T-cell (primary cell): ENCODE measurements around the gene INPP5D. TPM values are rescaled to one million over a fixed set of nuclear protein-coding genes. Genes with fewer than 3 reads are reported as not detected.

Experiments used
- ATAC-seq, 4 experiments: fragments of 200-7000 bp in 3 of 4; fragments of 150-1000 bp in 1 of 4; cut with Tn5 transposase; replicated peaks in 1 of 4; 1 replicate in 3 of 4; 2 replicates in 1 of 4; pipeline ENCODE4 v1.10.0; 2021; ENCODE audit warnings: moderate library complexity in 3 of 4, mild to moderate bottlenecking in 2 of 4, moderate number of reproducible peaks in 1 of 4
- CTCF ChIA-PET, 2 donors: fragments of 300-600 bp; sonication (Branson Sonifier 250); formaldehyde crosslinking; loops; one replicate each; lab custom pipeline; 2022; ENCODE audit warnings: antibody characterized with exemption in 2 of 2; lab: Charles Lee
- POLR2A ChIA-PET, 2 donors: fragments of 300-600 bp; sonication (Branson Sonifier 250); formaldehyde crosslinking; loops; one replicate each; lab custom pipeline; 2022; ENCODE audit warnings: antibody characterized with exemption in 2 of 2; lab: Charles Lee
- DNase-seq, 35 experiments: peaks; one replicate each; pipeline versions ENCODE4 v3.0.0 to v3.0.0-alpha.2; 2013 to 2023
- H3K27ac ChIP-seq: one replicate; pipeline ENCODE4 v1.5.1; 2013; ENCODE audit warnings: low read length
- H3K27me3 ChIP-seq, 2 experiments: replicated peaks in 1 of 2; 1 replicate in 1 of 2; 2 replicates in 1 of 2; pipeline versions ENCODE4 v1.6.1 to v1.7.0; 2013; ENCODE audit warnings: low read length in 1 of 2, mixed read lengths in 1 of 2; ENCODE audit not compliant: control insufficient read depth in 2 of 2, insufficient read depth in 2 of 2; ENCODE audit errors: extremely low read depth in 1 of 2
- H3K36me3 ChIP-seq, 2 donors: 1 replicate in 1 of 2; 2 replicates in 1 of 2; pipeline versions ENCODE4 v1.6.1 to v1.7.0; 2013; ENCODE audit warnings: low read length in 1 of 2; ENCODE audit not compliant: control insufficient read depth in 2 of 2, insufficient read depth in 1 of 2; ENCODE audit errors: extremely low read depth in 1 of 2
- H3K4me1 ChIP-seq, 2 experiments: 1 replicate in 1 of 2; 2 replicates in 1 of 2; pipeline versions ENCODE4 v1.6.1 to v1.7.0; 2013; ENCODE audit warnings: low read length in 2 of 2, mixed read lengths in 1 of 2; ENCODE audit not compliant: insufficient read depth in 2 of 2, control insufficient read depth in 1 of 2; ENCODE audit errors: extremely low read depth in 1 of 2
- H3K4me3 ChIP-seq, 2 donors: 1 replicate in 1 of 2; 2 replicates in 1 of 2; pipeline versions ENCODE4 v1.5.1 to v1.7.0; 2013; ENCODE audit warnings: mild to moderate bottlenecking in 2 of 2, low read length in 1 of 2, moderate library complexity in 1 of 2; ENCODE audit not compliant: control insufficient read depth in 1 of 2; ENCODE audit errors: extremely low read depth in 1 of 2
- H3K9me3 ChIP-seq: 2 replicates; pipeline ENCODE4 v1.7.0; 2013
- H3K27ac Mint-ChIP-seq, 2 donors: one replicate each; pipeline ENCODE4 v1.8.0; 2020 to 2021; ENCODE audit warnings: mild to moderate bottlenecking in 2 of 2, mixed read lengths in 2 of 2
- H3K27me3 Mint-ChIP-seq, 2 donors: one replicate each; pipeline ENCODE4 v1.8.0; 2021 to 2022; ENCODE audit warnings: mixed read lengths in 2 of 2
- H3K36me3 Mint-ChIP-seq: one replicate; pipeline ENCODE4 v1.8.0; 2021; ENCODE audit warnings: mixed read lengths
- H3K4me1 Mint-ChIP-seq, 3 donors: one replicate each; pipeline ENCODE4 v1.8.0; 2020 to 2022; ENCODE audit warnings: mixed read lengths in 3 of 3, mild to moderate bottlenecking in 1 of 3
- H3K4me3 Mint-ChIP-seq, 3 donors: one replicate each; pipeline ENCODE4 v1.8.0; 2020 to 2022; ENCODE audit warnings: mild to moderate bottlenecking in 3 of 3, mixed read lengths in 3 of 3, moderate library complexity in 3 of 3
- H3K9me3 Mint-ChIP-seq, 3 donors: one replicate each; pipeline ENCODE4 v1.8.0; 2020 to 2022; ENCODE audit warnings: mixed read lengths in 3 of 3
- WGBS: methylation state at CpG from one replicate; pipeline ENCODE4 v1.1.5; 2013; ENCODE audit warnings: missing lambda C conversion rate; ENCODE audit not compliant: insufficient coverage; 5-methylcytosine and 5-hydroxymethylcytosine counted together
- total RNA-seq, 35 experiments: library from RNA in 6 of 35; stranded (reverse) in 6 of 35; fragments of 120-200 nt in 1 of 35; gene quantifications; one replicate each; pipeline versions ENCODE4 v1.2.1 to v1.2.4 and lab custom pipeline; 2013 to 2026

Gene INPP5D
- total RNA-seq, 5 donors from 2014 or later (not counting 1 experiment from before 2014, with no cell fraction given), result 108 to 216 (median 135) TPM

- no peaks in the 10 kb centered on the region for H3K27me3 Mint-ChIP-seq
- peaks cover 0 to 5% (median 1%) of the 10 kb centered on the region in 3 donors for H3K4me1 Mint-ChIP-seq
- ChIA-PET CTCF (no interaction called here), POLR2A (no interaction called here)
- Histone ChIP-seq H3K4me3 (no peak overlapping the region), H3K4me1 (no peaks in the 10 kb centered on the region), H3K27ac (no peak overlapping the region), H3K9me3 (no peaks in the 10 kb centered on the region), H3K27me3 (peaks cover 0 to 4% of the 10 kb centered on the region in 2 experiments), H3K36me3 (no peaks in the 10 kb centered on the region)
- 89% methylated on average over 18 of the region's 27 CpGs for WGBS
- H3K36me3 Mint-ChIP-seq, result no peaks in the 10 kb centered on the region
- ATAC-seq (no peak), DNase-seq (no peak)
- H3K4me3 Mint-ChIP-seq, result no peak overlapping the region
- H3K9me3 Mint-ChIP-seq, result no peaks in the 10 kb centered on the region
- H3K27ac Mint-ChIP-seq, result no peak overlapping the region
Observed at GRCh38 chr2:233031556-233032500, 28.3 kb upstream of the INPP5D start.

GRCh38 chr2:233032551-233033320 lies 27.4 kb upstream of the INPP5D start, which contains the start of gene NEU2:
NEU2 (plus strand) TSS chr2:233032672; CDS start chr2:233032672, 0 bp downstream.
- Mint-ChIP-seq H3K27ac (no peak within 1 kb of the TSS), H3K36me3 (no peaks in the 10 kb centered on the region), H3K27me3 (no peaks in the 10 kb centered on the region), H3K9me3 (no peaks in the 10 kb centered on the region), H3K4me3 (no peak within 1 kb of the TSS), H3K4me1 (peaks cover 0 to 5% (median 1%) of the 10 kb centered on the region in 3 donors)
- POLR2A ChIA-PET, result no interaction called here
- Histone ChIP-seq H3K27me3 (peaks cover 0 to 4% of the 10 kb centered on the region in 2 experiments), H3K27ac (no peak within 1 kb of the TSS), H3K36me3 (no peaks in the 10 kb centered on the region), H3K4me3 (no peak within 1 kb of the TSS), H3K9me3 (no peaks in the 10 kb centered on the region), H3K4me1 (no peaks in the 10 kb centered on the region)
- 92% methylated on average over 11 of the region's 13 CpGs for WGBS
- CTCF ChIA-PET, result no interaction called here
- no peak for ATAC-seq
- DNase-seq, result no peak

- Histone ChIP-seq H3K4me3 (no peak overlapping the region), H3K27me3 (peaks cover 0 to 4% of the 10 kb centered on the region in 2 experiments), H3K4me1 (no peaks in the 10 kb centered on the region), H3K36me3 (no peaks in the 10 kb centered on the region), H3K9me3 (no peaks in the 10 kb centered on the region), H3K27ac (no peak overlapping the region)
- no peak overlapping the region for H3K4me3 Mint-ChIP-seq
- H3K9me3 Mint-ChIP-seq, result no peaks in the 10 kb centered on the region
- no peaks in the 10 kb centered on the region for H3K27me3 Mint-ChIP-seq
- ChIA-PET CTCF (no interaction called here), POLR2A (no interaction called here)
- whole genome bisulfite sequencing, result 58% methylated on average over 6 of the region's 9 CpGs
- peaks cover 0 to 5% (median 1%) of the 10 kb centered on the region in 3 donors for H3K4me1 Mint-ChIP-seq
- H3K36me3 Mint-ChIP-seq, result no peaks in the 10 kb centered on the region
- ATAC-seq (no peak), DNase-seq (no peak)
- H3K27ac Mint-ChIP-seq, result no peak overlapping the region
Observed at GRCh38 chr2:233033672-233034071, 26.5 kb upstream of the INPP5D start.

- DNase-seq (no peak), ATAC-seq (no peak)
- no peak overlapping the region for H3K4me3 ChIP-seq
- no peaks in the 10 kb centered on the region for H3K36me3 ChIP-seq
- H3K4me1 ChIP-seq, result no peaks in the 10 kb centered on the region
- ChIA-PET CTCF (no interaction called here), POLR2A (no interaction called here)
- H3K27me3 ChIP-seq, result peaks cover 0 to 4% of the 10 kb centered on the region in 2 experiments
- Mint-ChIP-seq H3K9me3 (no peaks in the 10 kb centered on the region), H3K4me3 (no peak overlapping the region), H3K36me3 (no peaks in the 10 kb centered on the region), H3K4me1 (peaks cover 0 to 3% (median 0%) of the 10 kb centered on the region in 3 donors), H3K27ac (no peak overlapping the region), H3K27me3 (no peaks in the 10 kb centered on the region)
- H3K27ac ChIP-seq, result no peak overlapping the region
- 95% methylated on average over 32 of the region's 37 CpGs for WGBS
- H3K9me3 ChIP-seq, result no peaks in the 10 kb centered on the region
Observed at GRCh38 chr2:233034091-233034882, 25.9 kb upstream of the INPP5D start.

GRCh38 chr2:233035426-233036161 lies 24.5 kb upstream of the INPP5D start:
- Histone ChIP-seq H3K36me3 (no peaks in the 10 kb centered on the region), H3K27me3 (peaks cover 0 to 10% of the 10 kb centered on the region in 2 experiments), H3K27ac (no peak overlapping the region), H3K4me3 (no peak overlapping the region), H3K9me3 (no peaks in the 10 kb centered on the region), H3K4me1 (no peaks in the 10 kb centered on the region)
- DNase-seq (no peak), ATAC-seq (no peak)
- H3K27ac Mint-ChIP-seq, result no peak overlapping the region
- H3K4me1 Mint-ChIP-seq, result no peaks in the 10 kb centered on the region
- H3K9me3 Mint-ChIP-seq, result no peaks in the 10 kb centered on the region
- H3K36me3 Mint-ChIP-seq, result no peaks in the 10 kb centered on the region
- H3K4me3 Mint-ChIP-seq, result no peak overlapping the region
- WGBS, result 95% methylated on average over 23 of the region's 23 CpGs
- ChIA-PET POLR2A (no interaction called here), CTCF (no interaction called here)
- H3K27me3 Mint-ChIP-seq, result no peaks in the 10 kb centered on the region
